Parathyroid adenoma (tissue), 2 donors: Measurements from ENCODE around the gene ZC3H13.

ENCODE experiments used
- H2AFZ ChIP-seq: fragments of 300-600 bp; sonication (generic); one replicate; pipeline ENCODE4 v1.7.0; 2017; ENCODE audit warnings: antibody characterized with exemption, mild to moderate bottlenecking
- H3K27ac ChIP-seq: fragments of 300-600 bp; sonication (generic); one replicate; pipeline ENCODE4 v1.7.0; 2017
- H3K27me3 ChIP-seq: fragments of 300-600 bp; sonication (generic); one replicate; pipeline ENCODE4 v1.7.0; 2017; ENCODE audit warnings: low read length; ENCODE audit not compliant: control insufficient read depth, insufficient read depth
- H3K36me3 ChIP-seq: fragments of 300-600 bp; sonication (generic); one replicate; pipeline ENCODE4 v1.7.0; 2017; ENCODE audit warnings: low read length; ENCODE audit not compliant: control insufficient read depth, insufficient read depth
- H3K4me1 ChIP-seq: fragments of 300-600 bp; sonication (generic); one replicate; pipeline ENCODE4 v1.7.0; 2017; ENCODE audit warnings: control low read depth
- H3K4me2 ChIP-seq: fragments of 300-600 bp; sonication (generic); one replicate; pipeline ENCODE4 v1.7.0; 2017; ENCODE audit warnings: low read length
- H3K4me3 ChIP-seq: fragments of 300-600 bp; sonication (generic); one replicate; pipeline ENCODE4 v1.7.0; 2017; ENCODE audit warnings: low read depth, low read length
- H3K79me2 ChIP-seq: fragments of 300-600 bp; sonication (generic); one replicate; pipeline ENCODE4 v1.7.0; 2017; ENCODE audit warnings: control low read depth
- H3K9ac ChIP-seq: fragments of 300-600 bp; sonication (generic); one replicate; pipeline ENCODE4 v1.7.0; 2017; ENCODE audit warnings: mild to moderate bottlenecking
- H3K9me3 ChIP-seq: fragments of 300-600 bp; sonication (generic); one replicate; pipeline ENCODE4 v1.7.0; 2017; ENCODE audit warnings: low read length; ENCODE audit not compliant: control insufficient read depth
- CTCF ChIP-seq: fragments of 300-600 bp; sonication (generic); IDR thresholded peaks from one replicate; pipeline ENCODE4 v1.7.0; 2017; ENCODE audit warnings: antibody characterized with exemption, mild to moderate bottlenecking
- donor health status: primary hyperparathyroidism.

ZC3H13 gene

GRCh38 chr13:46071590-46072249 is 19.2 kb upstream of the ZC3H13 start:
- Histone ChIP-seq H3K9ac (no peak overlapping the region), H3K27me3 (no peaks in the 10 kb centered on the region), H3K4me2 (no peak overlapping the region), H3K4me3 (no peak overlapping the region), H3K79me2 (no peaks in the 10 kb centered on the region), H3K4me1 (no peaks in the 10 kb centered on the region), H3K9me3 (no peaks in the 10 kb centered on the region), H3K27ac (no peak overlapping the region), H2AFZ (no peak overlapping the region), H3K36me3 (no peaks in the 10 kb centered on the region)
- no peak for TF ChIP-seq CTCF

GRCh38 chr13:46063292-46063691 is 10.7 kb upstream of the ZC3H13 start:
- Histone ChIP-seq H2AFZ (no peak overlapping the region), H3K9me3 (no peaks in the 10 kb centered on the region), H3K27me3 (no peaks in the 10 kb centered on the region), H3K79me2 (no peaks in the 10 kb centered on the region), H3K4me3 (no peak overlapping the region), H3K27ac (no peak overlapping the region), H3K4me2 (no peak overlapping the region), H3K4me1 (no peaks in the 10 kb centered on the region), H3K36me3 (no peaks in the 10 kb centered on the region), H3K9ac (no peak overlapping the region)
- no peak for TF ChIP-seq CTCF

- H3K27ac ChIP-seq = no peak overlapping the region
- no peaks in the 10 kb centered on the region for H3K36me3 ChIP-seq
- no peaks in the 10 kb centered on the region for H3K27me3 ChIP-seq
- no peak overlapping the region for H3K4me2 ChIP-seq
- no peaks in the 10 kb centered on the region for H3K9me3 ChIP-seq
- no peak overlapping the region for H3K9ac ChIP-seq
- H3K79me2 ChIP-seq = no peaks in the 10 kb centered on the region
- H2AFZ ChIP-seq = no peak overlapping the region
- no peaks in the 10 kb centered on the region for H3K4me1 ChIP-seq
- TF ChIP-seq CTCF = no peak
- H3K4me3 ChIP-seq = no peak overlapping the region
These were observed 9.6 kb upstream of the ZC3H13 start for GRCh38 chr13:46062185-46062584.

GRCh38 chr13:46059405-46059804 is 6.9 kb upstream of the ZC3H13 start:
- Histone ChIP-seq H3K9ac (no peak overlapping the region), H2AFZ (no peak overlapping the region), H3K9me3 (no peaks in the 10 kb centered on the region), H3K79me2 (no peaks in the 10 kb centered on the region), H3K4me3 (no peak overlapping the region), H3K4me2 (no peak overlapping the region), H3K27ac (no peak overlapping the region), H3K36me3 (no peaks in the 10 kb centered on the region), H3K4me1 (no peaks in the 10 kb centered on the region), H3K27me3 (no peaks in the 10 kb centered on the region)
- no peak for TF ChIP-seq CTCF

- H3K9ac ChIP-seq = no peak overlapping the region
- no peak overlapping the region for H3K4me2 ChIP-seq
These were observed 5.7 kb upstream of the ZC3H13 start for GRCh38 chr13:46058268-46058667.

More at GRCh38 chr13:46058268-46058667, 5.7 kb upstream of the ZC3H13 start:
- no peaks in the 10 kb centered on the region for H3K4me1 ChIP-seq
- H3K27ac ChIP-seq = no peak overlapping the region
- TF ChIP-seq CTCF = no peak
- no peaks in the 10 kb centered on the region for H3K79me2 ChIP-seq
- H2AFZ ChIP-seq = no peak overlapping the region
- H3K27me3 ChIP-seq = no peaks in the 10 kb centered on the region
- no peak overlapping the region for H3K4me3 ChIP-seq
- H3K36me3 ChIP-seq = no peaks in the 10 kb centered on the region
- H3K9me3 ChIP-seq = no peaks in the 10 kb centered on the region
